Testis (tissue), 3 donors: ENCODE results near the gene MRGPRG. TPM values are rescaled to one million over a fixed set of nuclear protein-coding genes. Genes with fewer than 3 reads are reported as not detected.

Experiments
- DNase-seq: peaks from one replicate; pipeline ENCODE4 v3.0.0-alpha.2; 2019
- H3K27ac ChIP-seq, 2 donors: fragments of 200-600 bp; sonication (generic); one replicate each; pipeline ENCODE4 v1.5.1; 2019
- H3K27me3 ChIP-seq: fragments of 200-600 bp; sonication (generic); one replicate; pipeline ENCODE4 v1.5.1; 2019
- H3K36me3 ChIP-seq: fragments of 200-600 bp; sonication (generic); one replicate; pipeline ENCODE4 v1.5.1; 2017; ENCODE audit warnings: low read depth; ENCODE audit errors: missing control alignments
- H3K4me1 ChIP-seq: fragments of 200-600 bp; sonication (generic); one replicate; pipeline ENCODE4 v1.5.1; 2019
- H3K4me3 ChIP-seq, 2 donors: fragments of 200-600 bp; sonication (generic); one replicate each; pipeline ENCODE4 v1.5.1; 2017 to 2019
- H3K9me3 ChIP-seq: fragments of 200-600 bp; sonication (generic); one replicate; pipeline ENCODE4 v1.5.1; 2017
- CTCF ChIP-seq, 3 experiments: fragments of 450-650 bp in 2 of 3; fragments of 200-600 bp in 1 of 3; sonication (generic) in 1 of 3; IDR thresholded peaks; one replicate each; pipeline ENCODE4 v1.5.1; 2016 to 2019; ENCODE audit warnings: antibody characterized with exemption in 3 of 3, mild to moderate bottlenecking in 2 of 3, moderate library complexity in 1 of 3
- POLR2A ChIP-seq: fragments of 450-650 bp; IDR thresholded peaks from one replicate; pipeline ENCODE4 v1.6.1; 2017; ENCODE audit warnings: antibody characterized with exemption, mild to moderate bottlenecking, moderate library complexity
- WGBS, 2 donors: methylation state at CpG; one replicate each; pipeline ENCODE4 v1.1.5; 2018; 5-methylcytosine and 5-hydroxymethylcytosine counted together
- intact Hi-C: fragments of 100-400 bp; cut with DNase I; formaldehyde crosslinking; loops from one replicate; pipeline ENCODE4 v1.15.1; 2023; ENCODE audit warnings: low total_unique reads
- polyA plus RNA-seq: library from polyadenylated mRNA; stranded (reverse); fragments of 350-450 nt; fragmentation: Illumina TruSeq; extraction: RNeasy Lipid Tissue Mini Kit (QIAGEN cat#74804); gene quantifications from one replicate; pipeline ENCODE4 v1.2.3, GENCODE V29; 2014; ENCODE audit warnings: low read depth, low replicate concordance; ENCODE audit not compliant: insufficient read depth
- total RNA-seq, 2 donors: library from RNA; depleted of rRNA; stranded (reverse); fragments of >200 nt; gene quantifications; one replicate each; pipeline ENCODE4 v1.2.3, GENCODE V29; 2016

The MRGPRG gene
- total and polyA plus RNA-seq, 3 donors from 2014 or later, result 0.50 TPM; not detected in 2

DNA sequence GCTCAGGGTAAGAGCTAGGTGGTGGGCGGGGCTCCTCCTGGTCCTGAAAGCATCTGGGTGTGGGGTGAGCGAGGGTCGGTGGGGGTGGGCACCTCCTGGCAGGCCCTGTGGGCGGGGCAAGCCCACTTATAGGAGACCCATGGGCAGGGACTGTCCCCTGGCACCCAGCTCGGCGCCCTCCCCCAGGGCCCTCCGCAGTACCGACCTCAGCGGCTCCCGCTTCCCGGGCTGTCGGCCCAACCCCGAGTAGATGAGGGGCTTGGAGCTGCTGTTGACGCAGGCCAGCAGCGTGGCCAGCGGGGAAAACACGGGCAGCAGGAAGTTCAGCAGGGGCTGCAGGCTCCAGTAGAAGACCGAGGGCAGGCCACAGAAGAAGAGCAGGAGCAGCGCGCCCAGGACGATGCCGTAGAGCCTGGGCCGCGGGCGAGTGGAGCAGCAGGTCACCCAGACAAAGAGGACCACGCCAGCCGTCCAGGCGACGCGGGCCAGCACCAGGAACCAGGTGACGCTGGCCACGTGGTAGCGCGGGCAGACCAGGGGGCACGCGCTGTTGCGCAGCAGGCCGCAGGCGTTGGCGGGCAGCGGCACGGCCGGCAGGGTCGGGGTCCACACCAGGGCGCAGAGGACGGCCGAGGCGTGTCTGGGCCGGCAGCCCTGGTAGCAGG lies 663 bp downstream of the MRGPRG start:
- intact Hi-C loops, result loop anchor here (10.0 kb wide), 1 partner anchor 113 kb away; no protein-coding TSS in a partner anchor
- Histone ChIP-seq H3K9me3 (no peaks in the 10 kb centered on the region), H3K36me3 (no peaks in the 10 kb centered on the region), H3K27me3 (no peaks in the 10 kb centered on the region), H3K4me3 (peak overlapping the region in 1 of 2 donors; percentile 20), H3K4me1 (no peaks in the 10 kb centered on the region), H3K27ac (no peak overlapping the region)
- WGBS, 2 donors, result 57 to 71% methylated on average over 28 to 32 of the region's 49 CpGs
- DNase-seq, result no peak
- TF ChIP-seq CTCF (IDR thresholded peaks at IDR 0.05), result no peak
- no peak for TF ChIP-seq POLR2A

DNA sequence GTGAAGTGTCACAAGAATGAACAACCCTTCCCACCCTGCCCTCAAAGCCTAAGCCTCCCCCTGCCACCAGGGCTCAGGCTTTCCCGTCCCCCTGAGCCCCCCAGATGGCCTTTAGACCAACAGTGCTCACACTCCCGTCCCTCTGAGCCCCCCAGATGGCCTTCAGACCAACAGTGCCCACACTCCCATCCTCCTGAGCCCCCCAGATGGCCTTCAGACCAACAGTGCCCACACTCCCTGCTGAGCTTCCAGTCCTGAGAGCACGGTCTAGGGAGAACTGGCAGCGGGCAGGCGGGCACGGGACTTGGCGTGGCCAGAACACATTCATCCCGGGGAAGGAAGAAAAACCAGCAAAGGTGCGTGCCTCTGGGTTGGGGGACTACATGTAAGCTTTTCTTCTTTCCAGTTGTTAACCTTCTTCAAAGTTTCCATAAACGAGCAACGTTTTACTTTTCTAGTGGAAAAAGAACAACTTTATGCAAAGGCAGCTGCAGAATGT lies 2.5 kb downstream of the MRGPRG start:
- 71 to 72% methylated on average over 11 of the region's 11 CpGs for WGBS, 2 donors
- no peaks in the 10 kb centered on the region for H3K9me3 ChIP-seq
- intact Hi-C loops, result loop anchor here (10.0 kb wide), 1 partner anchor 111 kb away; no protein-coding TSS in a partner anchor
- H3K4me3 ChIP-seq, result no peak overlapping the region
- no peaks in the 10 kb centered on the region for H3K36me3 ChIP-seq
- no peaks in the 10 kb centered on the region for H3K27me3 ChIP-seq
- TF ChIP-seq POLR2A (no peak), CTCF (IDR thresholded peaks at IDR 0.05) (no peak)
- DNase-seq, result no peak
- H3K4me1 ChIP-seq, result no peaks in the 10 kb centered on the region
- H3K27ac ChIP-seq, result no peak overlapping the region

DNA sequence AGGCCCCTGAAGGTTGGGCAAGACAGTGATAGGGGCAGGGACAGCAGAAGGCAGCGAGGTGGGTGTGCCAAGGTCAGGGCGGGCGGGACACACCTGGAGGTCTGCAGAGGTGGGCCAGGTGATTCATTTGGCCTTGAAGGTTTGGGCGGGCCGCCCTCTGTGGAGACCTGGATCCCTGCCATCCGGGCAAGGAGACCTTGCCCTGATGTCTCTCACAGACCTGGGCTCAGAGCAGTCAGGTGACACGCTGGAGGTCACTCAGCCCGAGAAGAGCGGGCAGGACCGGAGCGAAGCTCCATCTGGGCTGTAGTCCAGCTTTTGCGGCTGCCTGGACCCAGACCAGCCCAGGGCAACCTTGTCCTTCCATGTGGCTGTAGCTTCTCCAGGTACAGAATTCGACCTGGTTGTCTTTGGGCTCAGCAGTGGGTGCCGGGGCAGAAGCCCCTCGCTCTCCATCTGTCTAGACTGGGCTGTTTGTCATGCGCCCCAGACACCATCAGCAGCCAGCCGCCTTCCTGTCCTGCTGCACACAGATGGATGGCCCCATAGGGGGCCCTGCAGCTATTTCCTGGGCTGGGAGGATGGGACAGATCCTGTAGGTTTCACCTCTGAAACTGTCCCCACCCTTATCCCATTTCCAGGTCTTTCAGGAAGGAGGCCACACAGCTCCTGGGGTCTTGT lies 3.1 kb downstream of the MRGPRG start:
- no peak for DNase-seq
- TF ChIP-seq POLR2A (no peak), CTCF (IDR thresholded peaks at IDR 0.05) (no peak)
- Histone ChIP-seq H3K27me3 (no peaks in the 10 kb centered on the region), H3K36me3 (no peaks in the 10 kb centered on the region), H3K27ac (no peak overlapping the region), H3K4me1 (no peaks in the 10 kb centered on the region), H3K4me3 (no peak overlapping the region), H3K9me3 (no peaks in the 10 kb centered on the region)
- 66 to 68% methylated on average over 3 to 16 of the region's 17 CpGs for WGBS, 2 donors
- intact Hi-C loops, result loop anchor here (10.0 kb wide), 1 partner anchor 111 kb away; no protein-coding TSS in a partner anchor

DNA sequence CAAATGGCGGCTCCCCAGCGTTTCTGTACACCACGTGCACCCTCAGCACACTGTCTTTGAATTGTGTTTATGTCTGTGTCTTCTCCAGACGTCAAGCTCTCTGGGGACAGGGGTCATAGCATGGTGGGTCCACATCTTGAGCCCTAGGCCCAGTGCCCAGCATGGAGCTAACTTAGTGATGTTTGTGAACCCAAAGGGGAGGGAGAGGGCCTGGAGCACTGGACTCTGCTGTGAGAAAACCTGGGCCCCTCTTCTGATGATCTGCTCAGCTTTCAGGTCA lies 4.3 kb downstream of the MRGPRG start:
- DNase-seq, result no peak
- WGBS, 2 donors, result 70 to 85% methylated on average over 4 of the region's 4 CpGs
- H3K4me1 ChIP-seq, result no peaks in the 10 kb centered on the region
- no peak overlapping the region for H3K27ac ChIP-seq
- no peak overlapping the region for H3K4me3 ChIP-seq
- TF ChIP-seq CTCF (IDR thresholded peaks at IDR 0.05) (no peak), POLR2A (no peak)
- no peaks in the 10 kb centered on the region for H3K27me3 ChIP-seq
- no peaks in the 10 kb centered on the region for H3K36me3 ChIP-seq
- no peaks in the 10 kb centered on the region for H3K9me3 ChIP-seq
- intact Hi-C loops, result loop anchor here (10.0 kb wide), 1 partner anchor 110 kb away; no protein-coding TSS in a partner anchor
